HepG2 (cell line): ENCODE data around the gene GPBAR1. TPM values are rescaled to one million over a fixed set of nuclear protein-coding genes. Genes with fewer than 3 reads are reported as not detected.

Experiments used
- BCL3 ChIP-seq: sonication (generic); formaldehyde crosslinking; IDR thresholded peaks from 2 replicates; pipeline ENCODE4 v1.5.1; 2020; ENCODE audit warnings: mild to moderate bottlenecking, missing genetic modification reagents, moderate library complexity
- LBX2 ChIP-seq: sonication (generic); formaldehyde crosslinking; IDR thresholded peaks from 2 replicates; pipeline ENCODE4 v1.5.0; 2020; ENCODE audit warnings: missing genetic modification reagents, mild to moderate bottlenecking, borderline replicate concordance
- NBN ChIP-seq: fragments of 450-650 bp; conservative IDR thresholded peaks from 2 replicates; pipeline ENCODE4 v1.6.1; 2017
- POGZ ChIP-seq: sonication (generic); formaldehyde crosslinking; IDR thresholded peaks from 2 replicates; pipeline ENCODE4 v1.4.0; 2020; ENCODE audit warnings: mild to moderate bottlenecking, missing genetic modification reagents
- SALL2 ChIP-seq: sonication (generic); formaldehyde crosslinking; IDR thresholded peaks from 2 replicates; pipeline ENCODE4 v1.8.1; 2023; ENCODE audit warnings: mild to moderate bottlenecking, missing genetic modification reagents, inconsistent platforms
- ZKSCAN1 ChIP-seq: fragments of 150-350 bp; IDR thresholded peaks from 2 replicates; pipeline ENCODE4 v1.6.1; 2014; ENCODE audit warnings: low read length
- ZNF101 ChIP-seq: sonication (generic); formaldehyde crosslinking; IDR thresholded peaks from 2 replicates; pipeline ENCODE4 v1.4.0; 2020; ENCODE audit warnings: mild to moderate bottlenecking, low read depth, missing genetic modification reagents, borderline replicate concordance
- ZNF142 ChIP-seq: sonication (generic); formaldehyde crosslinking; IDR thresholded peaks from 2 replicates; pipeline ENCODE4 v1.4.0; 2020; ENCODE audit warnings: missing genetic modification reagents
- ZNF160 ChIP-seq: sonication (generic); formaldehyde crosslinking; IDR thresholded peaks from 2 replicates; pipeline ENCODE4 v1.8.0; 2022; ENCODE audit warnings: mild to moderate bottlenecking, inconsistent platforms, missing genetic modification reagents
- ZNF468 ChIP-seq: sonication (generic); formaldehyde crosslinking; IDR thresholded peaks from 2 replicates; pipeline ENCODE4 v1.8.0; 2022; ENCODE audit warnings: mild to moderate bottlenecking, moderate library complexity, missing genetic modification reagents
- ZNF510 ChIP-seq: sonication (generic); formaldehyde crosslinking; IDR thresholded peaks from 2 replicates; pipeline ENCODE4 v1.4.0; 2020; ENCODE audit warnings: low read depth, mild to moderate bottlenecking, missing genetic modification reagents
- ZNF562 ChIP-seq: sonication (generic); formaldehyde crosslinking; IDR thresholded peaks from 2 replicates; pipeline ENCODE4 v1.8.0; 2022; ENCODE audit warnings: missing genetic modification reagents, borderline replicate concordance
- ZNF670 ChIP-seq: sonication (generic); formaldehyde crosslinking; IDR thresholded peaks from 2 replicates; pipeline ENCODE4 v1.8.0; 2022; ENCODE audit warnings: mild to moderate bottlenecking, missing genetic modification reagents, borderline replicate concordance
- ZNF720 ChIP-seq: sonication (generic); formaldehyde crosslinking; IDR thresholded peaks from 2 replicates; pipeline ENCODE4 v1.4.0; 2020; ENCODE audit warnings: missing genetic modification reagents
- polyA plus RNA-seq, 8 experiments: library from polyadenylated mRNA; depleted of rRNA in 3 of 8; stranded (reverse) in 7 of 8; unstranded in 1 of 8; fragments of >200 nt; fragmentation: Illumina TruSeq in 4 of 8; extraction: Trizol in 4 of 8; gene quantifications; 2 replicates each; pipeline versions ENCODE4 v1.2.1 to v1.2.3, GENCODE V29; 2011 to 2016; ENCODE audit warnings: low read depth in 4 of 8, missing spikeins in 1 of 8, mixed read lengths in 1 of 8; ENCODE audit not compliant: insufficient read depth in 1 of 8
- total RNA-seq, 5 experiments: library from RNA; depleted of rRNA; stranded (reverse); fragments of >200 nt; fragmentation: Illumina TruSeq; extraction: Trizol; gene quantifications; 2 replicates each; pipeline ENCODE4 v1.2.3, GENCODE V29; 2016; ENCODE audit warnings: low read depth in 1 of 5
- TF ChIP-seq, protein P1 (sequence below): IDR thresholded peaks from 2 replicates; pipeline ENCODE4 v1.6.1; 2016; ENCODE audit warnings: missing biosample characterization, missing genetic modification reagents, low read depth
- TF ChIP-seq, protein P2 (sequence below): IDR thresholded peaks from 2 replicates; pipeline ENCODE4 v1.6.1; 2018; ENCODE audit warnings: missing genetic modification reagents

Gene GPBAR1
- total and polyA plus RNA-seq, 2 of the 13 experiments (the other 11 are each of a cell fraction or from before 2014, with no cell fraction given): 0.05 to 0.09 TPM

GRCh38 chr2:218292048-218293014 lies 31.5 kb downstream of the GPBAR1 start, which contains the start of gene TMBIM1 (continued):
- TF ChIP-seq BCL3 (CRISPR knock-in tag) (peak; percentile 54; the same call in 1 of the 2 replicates), ZNF510 (CRISPR knock-in tag) (peak; percentile 76; the same call in 1 of the 2 replicates), ZNF101 (CRISPR knock-in tag) (0 out of 2 replicates have a peak, but pooled peaks have one; percentile 33), LBX2 (CRISPR knock-in tag) (peak; percentile 75; the same call in 1 of the 2 replicates), ZNF562 (CRISPR knock-in tag) (no peak), ZKSCAN1 (no peak), POGZ (no peak), ZNF160 (CRISPR knock-in tag) (peak; percentile 82; the same call in 1 of the 2 replicates), NBN (no peak), ZNF142 (CRISPR knock-in tag) (peak; percentile 48; the same call in 1 of the 2 replicates), ZNF468 (CRISPR knock-in tag) (peak; percentile 51; the same call in 1 of the 2 replicates), ZNF720 (CRISPR knock-in tag) (no peak), SALL2 (CRISPR knock-in tag) (peak; percentile 52; the same call in 1 of the 2 replicates), ZNF670 (CRISPR knock-in tag) (0 out of 2 replicates have a peak, but pooled peaks have one; percentile 60)
- TF ChIP-seq, protein P1, sequence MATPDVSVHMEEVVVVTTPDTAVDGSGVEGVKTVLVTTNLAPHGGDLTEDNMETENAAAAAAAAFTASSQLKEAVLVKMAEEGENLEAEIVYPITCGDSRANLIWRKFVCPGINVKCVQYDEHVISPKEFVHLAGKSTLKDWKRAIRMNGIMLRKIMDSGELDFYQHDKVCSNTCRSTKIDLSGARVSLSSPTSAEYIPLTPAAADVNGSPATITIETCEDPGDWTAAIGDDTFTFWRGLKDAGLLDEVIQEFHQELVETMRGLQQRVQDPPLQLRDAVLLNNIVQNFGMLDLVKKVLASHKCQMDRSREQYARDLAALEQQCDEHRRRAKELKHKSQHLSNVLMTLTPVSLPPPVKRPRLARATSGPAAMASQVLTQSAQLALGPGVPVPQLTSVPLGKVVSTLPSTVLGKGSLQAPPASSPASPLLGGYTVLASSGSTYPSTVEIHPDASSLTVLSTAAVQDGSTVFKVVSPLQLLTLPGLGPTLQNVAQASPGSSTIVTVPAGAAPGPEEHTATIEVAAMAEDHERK (CRISPR knock-in tag): no peak
- TF ChIP-seq, protein P2, sequence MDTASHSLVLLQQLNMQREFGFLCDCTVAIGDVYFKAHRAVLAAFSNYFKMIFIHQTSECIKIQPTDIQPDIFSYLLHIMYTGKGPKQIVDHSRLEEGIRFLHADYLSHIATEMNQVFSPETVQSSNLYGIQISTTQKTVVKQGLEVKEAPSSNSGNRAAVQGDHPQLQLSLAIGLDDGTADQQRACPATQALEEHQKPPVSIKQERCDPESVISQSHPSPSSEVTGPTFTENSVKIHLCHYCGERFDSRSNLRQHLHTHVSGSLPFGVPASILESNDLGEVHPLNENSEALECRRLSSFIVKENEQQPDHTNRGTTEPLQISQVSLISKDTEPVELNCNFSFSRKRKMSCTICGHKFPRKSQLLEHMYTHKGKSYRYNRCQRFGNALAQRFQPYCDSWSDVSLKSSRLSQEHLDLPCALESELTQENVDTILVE (CRISPR knock-in tag): no peak
